ENCODE measurements around the gene EPB41L4A.

The EPB41L4A gene

GRCh38 chr5:112146323-112147226 lies 272.5 kb downstream of the EPB41L4A start:
- no peak for DNase-seq

GRCh38 chr5:112143690-112144089 lies 275.4 kb downstream of the EPB41L4A start:
- no peak for DNase-seq

DNA sequence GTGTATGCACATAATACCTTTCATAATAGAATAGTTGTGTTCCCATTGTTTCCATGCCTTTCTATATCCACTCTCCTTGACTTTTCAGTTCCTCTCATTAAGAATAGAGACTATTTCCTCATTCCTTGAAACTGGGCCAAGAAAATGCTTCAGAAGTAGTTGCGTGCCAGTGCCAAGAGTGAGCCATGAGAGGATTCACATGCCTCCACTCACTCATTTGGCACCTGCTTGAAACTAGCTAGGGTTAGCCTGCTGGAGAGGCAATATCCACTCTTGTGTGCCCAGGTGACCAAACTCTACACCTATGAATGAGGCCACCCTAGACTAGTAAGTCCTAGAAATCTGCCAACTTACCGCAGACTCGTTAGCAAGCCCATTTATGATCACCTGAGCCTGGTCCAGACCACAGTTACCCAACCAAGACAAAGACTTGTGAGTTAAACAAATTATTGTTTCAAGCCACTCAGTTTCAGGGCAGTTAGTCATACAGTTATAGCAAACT lies 276.3 kb downstream of the EPB41L4A start:
- no peak for DNase-seq

GRCh38 chr5:112141582-112141981 lies 277.5 kb downstream of the EPB41L4A start:
- no peak for DNase-seq

GRCh38 chr5:112138526-112138925 lies 280.6 kb downstream of the EPB41L4A start:
- DNase-seq = no peak

DNA sequence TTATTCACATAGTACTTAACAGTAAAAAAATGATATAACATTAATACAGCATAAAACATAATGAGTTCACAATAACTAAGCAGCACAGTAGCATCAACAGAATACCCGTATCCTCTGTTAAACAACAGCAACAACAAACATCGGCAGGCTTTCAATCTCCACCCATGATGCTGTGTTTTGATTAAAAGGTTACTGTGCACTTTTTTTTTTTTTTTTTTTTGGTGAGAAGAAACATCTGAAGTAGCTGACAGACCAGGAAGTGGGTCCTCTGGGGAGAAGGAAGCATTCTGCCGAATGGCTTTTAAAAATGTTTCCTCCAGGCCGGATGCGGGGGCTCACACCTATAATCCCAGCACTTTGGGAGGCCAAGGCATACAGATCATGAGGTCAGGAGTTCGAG lies 282.3 kb downstream of the EPB41L4A start:
- no peak for DNase-seq

- no peak for DNase-seq
Observed at GRCh38 chr5:112127861-112128260, 291.2 kb downstream of the EPB41L4A start.

DNA sequence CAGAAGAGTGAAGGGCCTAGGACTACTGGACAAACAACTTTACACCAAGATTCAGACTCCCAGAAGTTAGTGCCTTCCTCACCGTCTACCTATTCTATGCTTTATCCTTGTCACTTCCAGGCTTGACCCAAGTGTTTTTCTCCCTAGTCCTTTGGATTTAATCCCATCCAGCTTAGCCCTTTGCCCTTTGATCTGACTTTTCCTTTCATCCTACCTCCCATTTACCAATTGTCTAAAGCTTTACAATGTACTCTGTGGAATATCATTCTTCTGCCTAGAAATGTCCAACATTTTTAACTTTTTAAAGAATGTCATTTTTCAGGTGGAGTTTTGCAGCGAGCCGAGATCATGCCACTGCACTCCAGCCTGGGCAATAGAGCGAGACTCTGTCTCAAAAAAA lies 292.1 kb downstream of the EPB41L4A start:
- DNase-seq = no peak

DNA sequence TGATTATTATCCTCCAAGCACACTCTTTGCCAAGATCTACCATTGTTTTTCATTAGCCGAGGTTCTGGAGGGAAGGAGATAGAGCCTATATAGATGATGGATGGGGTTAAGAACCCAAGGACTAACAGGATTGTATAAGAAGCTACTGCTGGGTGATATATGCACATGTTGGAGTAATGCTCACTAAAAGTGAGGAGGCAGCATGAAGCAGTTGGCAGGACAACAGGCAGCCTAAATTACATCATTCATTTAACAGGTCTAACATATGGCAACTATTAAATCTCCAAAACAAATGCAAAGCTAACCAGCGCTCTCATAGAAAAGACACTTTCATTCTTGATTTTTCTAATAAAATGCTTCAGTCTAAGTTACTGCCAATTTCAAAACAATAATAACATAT lies 293.2 kb downstream of the EPB41L4A start:
- no peak for DNase-seq

GRCh38 chr5:112124788-112125187 lies 294.3 kb downstream of the EPB41L4A start:
- no peak for DNase-seq

DNA sequence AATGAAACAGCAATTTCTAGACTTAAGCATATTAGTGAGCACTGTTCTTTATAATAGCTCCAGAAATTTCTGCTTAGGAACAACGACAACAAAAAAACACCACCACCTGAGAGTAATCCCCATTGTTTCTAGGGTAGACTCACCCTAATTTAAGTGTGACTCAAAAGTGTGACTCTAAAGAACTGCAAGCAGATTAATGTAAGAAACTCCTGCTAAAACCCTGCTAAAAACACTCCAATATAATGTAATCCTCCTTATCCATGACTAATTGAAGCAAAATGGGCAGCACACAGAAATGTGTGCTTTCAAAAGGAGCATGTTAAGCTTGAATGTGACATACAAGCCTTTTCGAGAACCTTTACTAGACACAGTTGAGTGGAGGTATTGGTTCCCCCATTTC lies 296.0 kb downstream of the EPB41L4A start:
- no peak for DNase-seq

- no peak for DNase-seq
Observed at GRCh38 chr5:112122353-112122752, 296.7 kb downstream of the EPB41L4A start.

DNA sequence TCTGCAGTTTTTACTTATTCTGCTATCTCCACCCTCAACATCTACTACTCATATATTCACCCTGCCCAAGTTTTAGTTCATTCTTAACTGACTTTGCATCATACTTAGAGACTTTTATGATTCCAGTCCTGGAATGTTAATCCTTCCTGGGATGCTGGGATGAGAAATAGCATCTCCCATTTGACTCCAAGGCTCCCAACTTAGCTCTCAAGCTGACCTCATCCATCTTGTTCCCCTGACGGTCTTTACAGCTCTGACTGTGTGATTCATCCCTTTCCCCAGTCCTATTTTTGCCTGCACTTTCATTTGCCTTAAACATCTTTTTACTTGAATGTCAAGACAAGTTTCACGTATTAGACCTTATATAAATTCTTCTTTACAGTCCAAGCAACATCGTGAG lies 297.8 kb downstream of the EPB41L4A start:
- no peak for DNase-seq

GRCh38 chr5:112119969-112120368 lies 299.1 kb downstream of the EPB41L4A start:
- DNase-seq = no peak

DNA sequence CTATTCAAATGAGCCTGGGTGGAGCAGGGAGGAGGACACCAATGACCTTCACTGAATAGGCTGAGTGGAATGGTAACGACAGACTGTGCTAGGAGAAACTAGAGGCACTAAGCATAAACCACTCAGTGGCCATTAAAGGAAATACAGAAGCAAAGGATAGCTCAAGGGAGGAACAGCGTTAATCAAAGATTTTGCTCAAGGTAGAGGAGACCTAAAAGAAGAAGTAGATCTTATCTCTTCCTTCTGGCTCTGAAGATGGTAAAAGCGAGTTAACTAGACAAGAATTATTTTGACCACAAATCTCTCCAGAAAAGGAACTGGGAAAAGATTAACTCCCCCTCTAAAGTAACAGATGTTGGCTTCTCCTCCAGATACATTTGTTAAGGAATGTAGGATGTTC lies 299.6 kb downstream of the EPB41L4A start:
- no peak for DNase-seq

- DNase-seq = no peak
Observed at GRCh38 chr5:112117551-112117950, 301.5 kb downstream of the EPB41L4A start.

- DNase-seq = no peak
Observed at GRCh38 chr5:112116371-112116770, 302.7 kb downstream of the EPB41L4A start.

GRCh38 chr5:112113565-112113964 lies 305.5 kb downstream of the EPB41L4A start:
- DNase-seq = no peak
